COLO668 (cell line): ENCODE results near the gene TCERG1L.
"Not testable (repeated sequence)": the region's sequence is repeated elsewhere in the genome, so short reads cannot be mapped to it uniquely, and the experiment has no call there.

Source experiments
- DNase-seq: peaks from one replicate; lab custom pipeline; 2025; ENCODE audit not compliant: unreplicated experiment; lab: John Stamatoyannopoulos, UW

Gene TCERG1L

GRCh38 chr10:131111471-131112080 lies 199.9 kb downstream of the TCERG1L start:
- DNase-seq: no peak

- DNase-seq: no peak
These were observed 200.5 kb downstream of the TCERG1L start for GRCh38 chr10:131111007-131111406.

- DNase-seq: no peak
These were observed 201.2 kb downstream of the TCERG1L start for GRCh38 chr10:131110241-131110783.

DNA sequence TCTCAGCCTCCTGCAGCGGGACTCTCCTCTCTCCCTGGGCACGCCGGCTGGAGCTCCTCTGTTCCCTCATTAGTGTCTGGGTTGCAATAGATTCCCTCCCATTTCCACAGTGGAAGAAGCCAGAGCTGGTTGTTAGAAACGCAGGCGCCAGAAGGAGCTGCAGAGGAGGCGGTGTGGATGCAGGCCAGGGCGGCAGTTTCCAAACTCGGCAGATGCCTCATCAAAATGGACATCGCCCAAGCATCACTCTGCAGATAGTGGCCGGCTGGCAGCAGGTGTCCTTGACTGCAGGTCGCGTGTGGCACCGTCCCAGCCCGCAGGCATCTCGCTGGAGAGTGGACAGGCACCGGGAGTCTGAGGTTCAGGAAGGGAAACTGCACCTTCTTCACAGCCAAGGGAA lies 201.8 kb downstream of the TCERG1L start:
- DNase-seq: no peak

GRCh38 chr10:131109291-131109690 lies 202.2 kb downstream of the TCERG1L start:
- no peak for DNase-seq

DNA sequence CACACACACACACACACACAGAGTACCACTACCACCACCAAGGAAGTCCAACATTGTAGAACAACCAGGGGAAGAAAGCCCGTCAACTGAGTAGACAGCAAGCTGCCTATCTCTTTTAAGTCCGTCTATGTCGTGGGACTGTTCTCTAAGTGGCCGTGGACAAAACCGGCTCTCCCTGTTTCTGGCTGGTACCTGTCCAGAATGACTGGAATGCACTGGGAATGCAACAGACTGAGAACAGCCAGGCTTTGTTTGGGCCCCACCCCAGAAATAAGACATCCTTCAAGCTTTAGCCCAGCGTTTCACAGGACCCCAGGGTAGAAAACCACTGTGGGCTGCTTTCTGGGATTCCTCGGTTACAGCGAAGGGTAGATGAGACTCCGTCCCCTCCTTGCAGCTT lies 203.6 kb downstream of the TCERG1L start:
- no peak for DNase-seq

- DNase-seq: no peak
These were observed 208.8 kb downstream of the TCERG1L start for GRCh38 chr10:131102676-131103075.

DNA sequence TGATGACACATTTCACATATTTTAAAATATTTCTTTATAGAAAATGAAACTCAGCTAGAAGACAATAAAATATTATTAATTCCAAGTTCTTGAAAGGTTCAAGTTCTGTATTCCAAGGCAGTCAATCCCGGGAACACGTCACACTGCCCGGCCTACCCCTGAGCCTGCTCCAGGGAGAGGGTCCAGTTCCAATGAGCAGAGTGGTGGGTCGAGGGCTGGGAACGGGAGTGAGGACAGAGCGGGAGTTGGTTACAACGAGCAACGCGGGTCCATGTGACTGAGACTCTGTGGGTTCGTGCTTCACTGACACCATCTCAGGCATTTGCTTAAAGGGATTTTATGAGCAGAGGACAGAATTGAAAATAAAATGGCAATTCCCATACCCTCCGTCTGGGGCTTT lies 209.4 kb downstream of the TCERG1L start:
- DNase-seq: no peak

DNA sequence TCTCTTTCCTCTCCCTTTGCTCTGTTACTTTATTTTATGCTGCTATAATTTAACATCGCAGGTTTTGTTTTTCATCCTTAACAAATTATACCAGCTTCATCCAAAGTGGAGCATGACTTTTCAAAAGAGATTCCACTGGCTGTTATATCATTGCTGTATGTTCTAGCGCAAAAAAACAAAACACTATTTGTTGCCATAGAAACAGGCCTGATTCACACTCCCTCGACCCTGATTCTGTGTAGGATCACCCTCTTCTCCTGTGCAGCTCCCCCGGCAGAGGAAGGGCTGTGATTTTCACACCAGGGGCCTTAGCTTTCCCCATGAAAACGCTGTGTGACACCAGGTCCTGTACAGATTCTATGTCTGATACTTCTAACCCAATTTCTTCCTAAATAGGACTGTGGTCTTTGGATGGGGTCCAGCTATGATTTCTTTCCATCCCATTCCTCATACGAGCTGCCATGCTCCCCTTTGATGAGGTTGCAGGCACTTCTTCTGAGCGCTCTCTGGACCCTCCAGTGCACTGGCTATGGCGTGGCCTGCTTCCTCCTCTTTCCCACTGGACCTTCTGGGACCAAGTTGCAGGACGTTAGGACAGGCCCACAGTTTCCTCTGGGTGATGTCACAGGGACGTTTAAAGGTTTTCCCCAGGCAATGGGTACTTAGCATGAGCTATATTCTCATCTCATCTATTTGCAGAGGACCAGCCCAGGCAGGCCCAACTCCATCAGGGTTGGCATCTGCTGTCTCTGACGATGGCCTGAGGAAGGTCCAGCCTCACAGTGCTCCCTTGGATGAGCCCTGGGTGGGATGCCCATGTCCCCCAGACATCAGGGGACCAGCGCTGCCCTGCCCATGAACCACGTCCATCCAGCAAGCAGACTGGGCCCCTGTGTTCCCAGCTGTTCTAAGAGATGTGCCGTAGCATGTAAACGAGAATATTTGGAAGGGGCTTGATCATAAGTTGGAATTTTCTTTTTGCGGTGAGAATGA lies 210.8 kb downstream of the TCERG1L start:
- not testable (repeated sequence) for DNase-seq

DNA sequence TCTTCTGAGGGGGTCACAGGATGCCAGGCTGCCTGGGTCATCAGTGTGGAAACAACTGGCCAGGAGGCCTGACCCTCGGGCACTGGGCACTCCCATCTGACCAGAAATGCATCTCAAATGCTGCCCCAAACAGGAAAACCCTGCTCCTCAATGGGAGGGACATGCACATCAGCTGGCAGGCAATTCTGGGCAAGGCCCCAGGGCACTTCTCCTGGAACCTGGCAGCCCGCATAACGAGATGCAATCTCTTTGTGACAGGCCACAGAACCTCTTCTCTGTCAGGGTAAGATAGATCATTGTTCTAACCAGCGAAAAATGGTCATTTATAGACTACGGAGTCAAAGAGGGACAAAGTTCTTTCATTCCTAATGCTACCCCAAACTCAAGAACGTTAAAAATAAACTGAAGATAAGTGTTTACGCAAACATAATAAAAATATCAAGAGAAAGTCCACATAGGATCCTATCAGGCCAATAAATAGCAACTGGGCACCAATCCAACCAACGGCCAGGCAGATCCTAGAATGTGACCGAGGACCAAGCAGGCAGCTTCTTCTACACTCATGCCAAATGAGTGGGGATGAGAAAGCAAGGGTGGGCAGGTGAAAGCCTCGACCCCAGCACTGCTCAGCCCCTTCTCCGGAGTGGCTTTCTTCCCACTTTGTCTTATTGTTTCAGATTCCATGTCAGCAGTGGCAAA lies 212.3 kb downstream of the TCERG1L start:
- DNase-seq: no peak

GRCh38 chr10:131098416-131098952 lies 213.0 kb downstream of the TCERG1L start:
- no peak for DNase-seq

- DNase-seq: no peak
These were observed 215.5 kb downstream of the TCERG1L start for GRCh38 chr10:131096031-131096430.

DNA sequence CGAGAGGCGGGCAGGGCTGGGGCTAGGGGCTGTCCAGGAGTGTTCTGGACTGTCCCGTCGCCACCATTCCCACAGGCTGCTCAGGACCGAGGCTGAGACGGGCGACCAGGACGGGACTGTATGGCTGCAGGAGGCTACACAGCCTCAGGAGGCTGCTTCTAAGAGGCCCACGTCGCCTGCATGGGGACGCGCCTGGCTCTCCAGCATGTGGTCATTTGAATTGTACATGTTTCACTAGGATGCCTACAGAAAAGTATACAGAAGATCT lies 216.3 kb downstream of the TCERG1L start:
- no peak for DNase-seq

DNA sequence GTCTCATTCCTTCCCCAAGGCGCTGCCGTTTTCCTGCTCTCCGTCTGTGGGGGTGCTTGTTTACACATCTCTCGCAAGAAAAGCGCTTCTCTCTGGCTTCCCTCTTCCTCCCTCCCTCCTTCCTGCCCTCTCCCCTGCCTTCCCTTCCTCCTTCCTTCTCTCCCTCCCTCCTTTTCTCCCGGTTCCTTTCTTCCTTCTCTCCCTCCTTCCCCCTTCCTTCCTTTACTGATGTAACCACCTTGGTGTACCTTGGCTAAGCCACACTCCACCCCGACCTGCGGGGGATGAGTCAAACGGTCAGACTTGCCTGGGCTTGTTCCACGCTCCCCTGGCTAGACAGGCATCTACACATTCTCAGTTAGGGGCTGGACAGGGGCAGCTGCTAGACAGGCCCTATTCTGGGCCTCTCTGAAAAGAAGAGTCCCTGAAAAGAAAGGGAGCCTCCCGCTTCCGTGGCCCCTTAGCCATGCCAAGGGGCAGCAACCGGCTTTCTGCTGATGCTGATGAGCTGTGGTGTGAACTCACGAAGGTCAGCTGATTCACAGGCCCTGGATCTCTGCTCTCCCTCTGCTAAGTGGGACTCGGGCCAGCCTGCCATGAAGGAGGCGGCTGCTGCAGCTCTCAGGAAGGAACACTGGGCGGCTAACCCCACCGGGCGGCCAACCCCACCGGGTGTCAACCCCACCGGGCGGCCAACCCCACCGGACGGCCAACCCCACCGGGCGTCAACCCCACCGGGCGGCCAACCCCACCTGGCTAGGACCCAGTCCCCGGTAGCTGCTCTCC lies 216.8 kb downstream of the TCERG1L start:
- DNase-seq: peak; percentile 34

DNA sequence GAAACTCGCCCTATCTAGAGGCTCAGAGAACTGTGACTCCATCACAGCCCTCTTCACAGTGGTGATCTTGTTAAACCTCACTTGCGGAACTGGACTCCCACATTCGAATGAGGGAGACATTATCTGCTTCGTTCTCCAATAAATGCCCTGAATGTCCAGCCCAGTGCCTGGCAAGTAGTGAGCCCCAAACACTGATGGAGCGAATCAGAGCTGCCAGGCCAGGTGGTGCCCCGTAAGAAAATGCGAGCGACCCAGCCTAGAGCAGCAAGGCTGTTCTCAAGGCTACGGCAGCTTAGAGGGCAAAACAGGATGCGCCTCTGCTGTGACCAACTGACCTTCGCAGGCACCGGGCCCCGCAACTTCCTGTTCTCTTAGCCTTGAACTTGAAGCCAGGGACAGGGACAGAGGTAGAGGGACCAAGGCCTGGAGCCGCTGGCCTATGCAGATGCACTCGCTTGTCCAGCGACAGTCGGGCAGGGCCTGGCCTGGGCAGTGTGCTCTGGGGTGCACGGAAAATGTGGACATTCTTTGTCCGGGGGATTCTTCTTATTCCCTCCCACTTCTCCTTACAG lies 217.6 kb downstream of the TCERG1L start:
- no peak for DNase-seq

DNA sequence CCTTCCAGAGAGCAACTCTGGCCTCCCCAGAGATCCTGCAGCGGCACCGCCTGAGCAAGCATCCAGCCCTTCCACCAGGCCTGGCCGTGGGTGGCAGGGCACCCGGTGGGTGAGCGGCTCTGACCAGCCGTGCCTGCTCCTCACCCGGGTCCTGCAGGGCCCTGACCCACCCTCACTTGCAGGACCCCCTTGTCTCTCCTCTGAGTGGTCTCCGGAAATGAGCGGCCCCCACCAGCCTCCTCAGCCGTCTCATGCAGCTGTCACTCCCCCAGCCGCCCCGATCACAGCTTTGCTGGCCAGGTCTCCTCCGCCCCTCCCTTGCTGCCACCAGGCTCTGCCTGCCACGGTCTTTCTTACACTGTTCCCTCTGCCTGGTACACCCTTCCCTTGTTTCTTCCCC lies 218.2 kb downstream of the TCERG1L start:
- DNase-seq: no peak

DNA sequence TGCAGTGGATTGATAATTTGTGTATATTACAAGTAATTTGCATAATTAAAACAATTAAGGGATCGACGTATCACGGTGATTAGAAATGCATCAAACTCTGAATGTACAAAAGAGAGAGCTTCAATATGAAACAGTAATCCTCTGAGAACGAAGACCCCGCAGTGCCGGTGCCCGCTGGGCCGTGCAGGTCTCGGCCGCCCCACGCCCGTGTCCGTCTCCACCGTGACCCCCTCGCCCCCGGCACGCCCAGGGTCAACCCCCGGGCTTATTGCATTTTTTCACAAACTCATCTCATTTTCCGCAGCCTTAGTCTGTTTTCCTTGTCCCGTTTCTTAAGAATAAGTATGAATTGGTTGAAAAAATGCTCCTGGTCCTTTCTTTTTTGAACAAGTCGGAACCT lies 218.6 kb downstream of the TCERG1L start:
- no peak for DNase-seq

GRCh38 chr10:131092386-131092785 lies 219.1 kb downstream of the TCERG1L start:
- DNase-seq: no peak

GRCh38 chr10:131091682-131092081 lies 219.8 kb downstream of the TCERG1L start:
- no peak for DNase-seq
